GM18861 (cell line): Measurements from ENCODE around the gene CD300H.

ENCODE experiments used
- ATAC-seq: cut with Tn5 transposase; IDR thresholded peaks from one replicate; pipeline ENCODE4 v1.9.1; 2021; ENCODE audit not compliant: unreplicated experiment

The CD300H gene

DNA sequence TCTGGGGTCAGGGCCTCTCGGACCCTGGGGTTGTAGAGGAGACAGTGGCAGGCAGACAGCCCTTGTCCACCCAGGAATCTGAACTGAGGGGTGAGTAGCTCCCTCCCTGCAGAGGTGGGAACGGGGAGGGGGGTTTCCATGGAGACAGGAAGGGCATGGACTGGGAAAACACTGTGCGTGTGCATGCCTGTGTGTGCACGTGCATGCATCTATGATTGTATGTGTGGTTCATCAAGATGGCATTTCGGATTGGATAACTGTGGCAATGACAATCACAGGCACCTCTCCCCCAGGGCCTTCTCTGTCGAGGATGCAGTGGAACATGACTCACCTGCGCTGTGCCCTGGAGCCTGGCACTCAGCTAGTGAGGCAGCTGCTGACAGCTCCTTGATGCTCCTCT is 15.3 kb downstream of the CD300H start:
- no peak for ATAC-seq

DNA sequence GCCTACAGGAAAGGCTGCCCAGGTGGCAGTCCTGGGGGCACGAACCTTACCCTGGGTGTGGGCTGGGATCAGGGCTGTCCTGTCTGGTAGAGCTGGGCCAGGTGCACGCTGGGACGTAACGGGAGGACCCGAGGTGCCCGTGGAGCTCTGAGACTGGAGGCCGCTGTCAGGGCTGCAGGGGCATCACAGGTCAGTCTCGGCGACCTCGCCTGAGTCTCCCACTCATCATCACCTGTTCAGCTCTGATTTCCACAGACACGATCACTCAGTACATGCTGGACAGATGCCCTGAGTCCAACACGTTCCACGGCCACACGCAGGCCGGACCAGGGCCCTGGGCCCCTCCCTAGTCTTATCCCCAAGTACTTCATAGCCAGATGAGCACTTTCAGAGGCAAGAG is 16.7 kb downstream of the CD300H start:
- no peak for ATAC-seq

DNA sequence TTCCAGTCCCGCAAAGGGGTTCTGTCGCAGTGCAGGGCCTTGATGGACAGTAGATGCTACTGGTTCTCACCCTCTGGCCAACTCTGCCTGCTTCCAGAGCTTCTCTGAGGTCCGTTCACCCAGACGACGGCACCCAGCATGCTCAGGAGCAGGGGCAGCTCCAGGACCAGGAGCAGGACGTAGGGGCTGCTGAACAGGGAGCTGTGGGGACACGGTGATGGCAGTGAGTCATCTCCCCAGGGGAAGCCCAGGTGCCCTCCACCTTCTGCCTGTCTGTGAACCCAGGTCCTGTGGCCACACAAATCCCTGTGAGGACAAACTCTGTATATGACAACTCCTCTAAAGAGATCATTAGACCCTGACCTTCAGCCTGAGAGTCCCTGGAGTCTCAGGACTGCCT is 18.0 kb downstream of the CD300H start:
- no peak for ATAC-seq

DNA sequence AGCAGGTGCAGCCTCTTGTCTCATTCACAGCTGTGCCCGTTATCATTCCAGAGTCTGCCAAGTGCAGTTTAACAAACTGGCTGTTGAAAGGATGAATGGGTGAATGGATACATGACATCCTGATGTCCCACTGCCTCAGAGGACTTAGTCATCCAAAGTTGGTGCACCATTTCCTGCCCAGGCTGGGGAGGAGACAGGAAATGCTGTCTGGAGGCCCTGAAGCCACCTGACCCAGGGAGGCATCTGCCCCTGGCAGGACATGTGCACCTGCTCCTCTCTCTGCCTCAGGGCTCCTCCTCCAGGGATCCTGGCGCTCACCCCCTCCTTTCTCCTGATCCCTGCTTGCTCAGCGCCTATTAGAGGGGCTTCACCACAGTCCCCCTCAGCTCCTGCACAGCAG is 19.6 kb downstream of the CD300H start:
- no peak for ATAC-seq

DNA sequence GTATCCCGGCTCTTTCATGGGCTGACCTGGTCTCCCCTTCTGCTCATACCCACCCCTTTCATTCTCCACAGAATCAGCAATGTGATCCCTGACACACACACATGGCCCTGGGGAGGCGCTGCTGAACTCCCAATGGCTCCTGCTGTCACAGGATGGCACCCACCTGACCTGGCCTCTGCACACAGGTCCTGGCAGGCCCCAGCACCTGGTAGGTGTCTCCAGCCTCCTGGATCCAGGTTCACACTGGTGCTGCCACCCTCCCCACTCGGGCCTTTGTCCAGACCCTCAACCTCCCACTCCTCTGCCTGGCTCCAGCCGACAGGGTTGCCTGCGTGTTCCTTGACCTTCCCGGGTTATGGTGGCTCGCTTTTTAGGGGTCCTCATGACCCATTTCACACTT is 20.0 kb downstream of the CD300H start:
- ATAC-seq = no peak

DNA sequence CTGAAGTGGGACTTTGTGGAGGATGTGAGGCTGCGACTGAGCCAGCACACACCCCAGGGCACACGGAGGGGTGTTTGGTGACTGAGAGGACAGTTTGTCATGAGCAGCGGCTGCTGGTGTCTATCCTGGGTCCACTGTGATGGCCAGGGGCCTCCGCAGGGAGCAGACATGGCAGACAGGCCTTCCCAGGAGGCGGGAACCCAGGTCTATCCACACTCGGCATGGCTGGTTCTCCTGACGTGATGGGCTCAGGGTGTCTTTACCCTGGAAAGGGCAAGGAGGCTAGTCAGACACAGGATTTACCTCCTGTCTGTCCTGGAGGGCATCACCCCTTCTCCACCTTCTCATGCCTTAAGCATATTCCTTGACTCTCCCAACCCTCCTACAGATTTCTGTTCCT is 20.7 kb downstream of the CD300H start:
- ATAC-seq = no peak

DNA sequence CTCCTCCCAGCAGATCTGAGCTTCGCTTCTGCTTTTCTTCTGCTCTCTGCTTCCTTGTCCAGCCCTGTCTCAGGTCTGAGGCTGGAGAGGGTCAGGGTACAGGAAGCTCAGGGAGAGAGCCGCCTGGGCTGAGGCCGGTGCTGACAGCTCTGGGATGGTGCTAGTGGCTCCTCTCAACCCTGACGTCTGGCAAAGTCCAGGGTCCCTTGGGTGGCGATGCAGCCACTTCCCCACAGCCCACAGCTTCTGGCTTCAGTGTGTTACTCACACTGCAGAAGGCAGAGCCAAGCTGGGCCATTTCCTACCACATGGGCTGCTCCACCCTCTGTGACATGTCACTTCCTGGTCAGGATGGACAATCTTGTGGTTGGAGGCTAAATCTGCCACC is 21.5 kb downstream of the CD300H start, which contains the start of gene CD300C:
Gene CD300C, minus strand, starts transcription at position 273 of the 388 bp plus-strand sequence. CDS start 333 bp downstream, outside the sequence.
- ATAC-seq = no peak

DNA sequence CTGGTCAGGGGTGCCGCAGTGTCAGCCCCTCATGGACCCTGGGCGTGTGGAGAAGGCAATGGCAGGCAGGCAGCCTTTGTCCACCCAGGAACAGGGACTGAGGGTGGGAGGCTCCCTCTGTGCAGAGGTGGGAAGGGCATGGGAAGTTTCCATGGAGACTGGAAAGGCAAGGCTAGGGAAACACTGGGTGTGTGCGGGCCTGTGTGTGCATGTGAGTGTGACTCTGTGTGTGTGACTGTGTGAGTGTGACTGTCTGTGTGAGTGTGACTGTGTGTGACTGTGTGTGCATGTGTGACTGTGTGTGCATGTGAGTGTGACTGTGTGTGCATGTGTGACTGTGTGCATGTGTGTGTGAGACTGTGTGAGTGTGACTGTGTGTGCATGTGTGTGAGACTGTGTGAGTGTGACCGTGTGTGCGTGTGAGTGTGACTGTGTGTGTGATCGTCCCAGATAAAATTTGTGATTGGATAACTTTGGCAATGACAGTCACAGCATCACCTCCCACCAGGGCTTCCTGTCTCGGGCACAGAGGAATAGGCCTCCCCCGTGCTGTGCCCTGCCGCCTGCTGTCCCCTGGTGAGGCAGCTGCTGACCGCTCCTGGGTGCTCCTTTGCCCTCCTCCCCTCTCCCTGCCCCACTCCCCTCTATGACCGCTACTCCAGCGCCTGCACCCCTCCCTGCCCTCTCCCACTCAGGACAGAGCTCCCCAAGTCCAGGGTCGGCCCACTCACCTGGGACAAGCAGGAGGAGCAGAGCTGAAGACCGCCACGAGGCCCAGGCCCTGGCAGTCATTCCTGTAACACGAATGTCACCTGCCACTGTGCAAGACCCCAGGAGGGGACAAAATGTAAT is 22.1 kb downstream of the CD300H start:
- ATAC-seq = no peak

DNA sequence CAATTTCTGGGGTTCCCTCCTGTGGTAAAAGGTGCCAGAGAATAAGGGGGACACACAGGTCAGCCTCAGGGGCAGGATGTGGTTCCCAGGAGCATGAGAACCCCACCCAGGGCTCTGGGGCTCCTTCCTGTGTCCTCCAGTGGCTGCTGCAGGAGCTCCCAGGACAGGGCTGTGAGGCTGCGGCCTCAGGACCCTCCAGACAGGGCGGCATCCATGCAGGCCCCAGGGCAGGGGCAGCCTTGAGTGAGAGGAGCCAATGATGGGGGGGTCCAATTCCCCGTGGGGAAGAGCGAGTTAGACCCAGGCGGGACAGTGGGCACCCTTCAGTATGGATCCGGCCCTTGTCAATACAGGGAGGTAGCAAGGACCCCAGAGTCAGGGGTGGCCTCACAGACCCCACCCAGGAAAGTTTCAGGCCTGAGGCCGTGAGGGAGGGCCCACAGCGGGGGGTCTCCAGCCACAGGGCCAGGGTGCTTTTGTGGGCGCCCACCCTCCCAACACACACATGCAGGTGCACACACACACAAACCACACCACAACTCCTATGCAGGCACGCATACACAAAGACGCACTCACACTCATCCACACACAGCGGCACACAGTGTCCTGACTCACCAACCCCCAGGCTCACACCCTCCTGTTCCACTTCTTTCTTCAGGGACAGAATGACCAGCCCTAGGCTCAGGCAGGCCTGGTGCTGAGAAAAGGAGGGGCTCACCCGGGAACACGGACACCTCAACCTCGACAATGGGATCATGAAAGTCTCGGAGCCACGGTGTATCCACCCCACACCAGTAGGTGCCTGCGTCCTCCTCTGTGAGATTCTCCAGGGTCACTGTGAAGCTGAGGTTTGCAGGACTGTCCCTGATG is 23.2 kb downstream of the CD300H start:
- ATAC-seq = no peak

DNA sequence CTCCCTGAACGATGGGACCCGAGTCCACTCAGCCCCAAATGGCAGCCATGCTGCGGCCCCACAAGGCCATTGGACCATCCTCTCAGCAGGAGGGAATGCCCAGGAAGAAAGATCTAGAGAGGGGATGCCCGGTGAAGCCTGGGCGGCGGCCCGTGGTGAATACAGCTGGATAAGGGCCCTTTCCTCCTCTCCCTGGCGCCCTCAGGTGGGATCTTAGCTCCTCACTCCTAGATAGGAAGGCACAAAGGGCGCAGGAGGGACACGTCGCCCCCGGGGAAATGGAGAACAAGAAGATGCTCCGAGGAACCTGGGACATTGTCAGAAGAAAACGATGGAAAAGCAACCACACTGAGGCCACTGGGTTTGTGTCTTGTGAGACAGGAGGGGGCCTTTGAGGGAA is 23.9 kb downstream of the CD300H start:
- no peak for ATAC-seq

DNA sequence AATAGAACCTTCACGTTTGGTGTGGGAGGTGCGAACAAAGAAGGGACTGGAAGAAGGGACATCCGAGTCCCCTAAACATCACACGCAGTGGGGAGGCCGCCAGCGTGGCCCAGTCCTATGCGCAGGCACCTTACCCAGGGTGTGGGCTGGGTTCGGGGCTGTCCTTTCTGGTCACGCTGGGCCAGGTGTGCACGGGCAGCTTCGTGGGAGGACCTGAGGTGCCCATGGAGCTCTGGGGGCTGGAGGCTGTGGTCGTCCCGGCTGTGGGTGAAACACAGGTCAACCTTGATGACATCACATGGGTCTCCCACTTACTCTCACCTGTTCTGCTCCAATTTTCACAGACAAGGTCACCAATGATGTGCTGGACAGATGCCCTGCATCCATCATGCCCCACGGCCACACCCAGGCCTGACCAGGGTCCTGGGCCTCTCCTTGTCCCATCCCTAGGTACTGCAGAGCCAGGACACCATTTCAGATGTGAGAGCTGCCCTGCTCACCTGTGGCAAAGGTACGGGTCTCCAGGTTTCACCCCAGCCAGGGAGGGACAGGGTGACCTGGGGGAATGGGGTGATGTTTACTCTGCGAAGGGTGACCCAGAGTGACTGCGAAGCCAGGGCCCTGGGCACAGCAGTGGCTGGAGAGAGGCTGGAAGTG is 24.5 kb downstream of the CD300H start:
- no peak for ATAC-seq

DNA sequence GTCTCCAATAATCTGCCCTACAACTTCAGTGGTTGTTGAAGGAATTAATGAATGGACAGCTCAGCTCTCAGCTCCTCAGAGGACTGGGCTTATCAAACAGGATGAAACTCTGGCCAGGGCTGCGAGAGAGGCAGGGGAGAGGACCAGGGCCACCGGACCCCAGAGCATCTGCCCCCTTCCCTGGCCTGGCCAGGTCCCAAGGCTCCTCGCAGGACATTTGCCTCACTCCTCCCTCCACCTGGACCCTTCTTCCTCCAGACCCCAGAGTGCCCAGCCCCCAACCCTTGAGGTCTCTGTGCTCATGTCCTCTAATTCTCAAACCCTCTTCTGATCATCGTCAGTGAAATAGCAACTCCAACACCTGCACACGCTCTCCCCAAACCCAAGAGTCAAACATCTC is 25.1 kb downstream of the CD300H start:
- ATAC-seq = no peak

DNA sequence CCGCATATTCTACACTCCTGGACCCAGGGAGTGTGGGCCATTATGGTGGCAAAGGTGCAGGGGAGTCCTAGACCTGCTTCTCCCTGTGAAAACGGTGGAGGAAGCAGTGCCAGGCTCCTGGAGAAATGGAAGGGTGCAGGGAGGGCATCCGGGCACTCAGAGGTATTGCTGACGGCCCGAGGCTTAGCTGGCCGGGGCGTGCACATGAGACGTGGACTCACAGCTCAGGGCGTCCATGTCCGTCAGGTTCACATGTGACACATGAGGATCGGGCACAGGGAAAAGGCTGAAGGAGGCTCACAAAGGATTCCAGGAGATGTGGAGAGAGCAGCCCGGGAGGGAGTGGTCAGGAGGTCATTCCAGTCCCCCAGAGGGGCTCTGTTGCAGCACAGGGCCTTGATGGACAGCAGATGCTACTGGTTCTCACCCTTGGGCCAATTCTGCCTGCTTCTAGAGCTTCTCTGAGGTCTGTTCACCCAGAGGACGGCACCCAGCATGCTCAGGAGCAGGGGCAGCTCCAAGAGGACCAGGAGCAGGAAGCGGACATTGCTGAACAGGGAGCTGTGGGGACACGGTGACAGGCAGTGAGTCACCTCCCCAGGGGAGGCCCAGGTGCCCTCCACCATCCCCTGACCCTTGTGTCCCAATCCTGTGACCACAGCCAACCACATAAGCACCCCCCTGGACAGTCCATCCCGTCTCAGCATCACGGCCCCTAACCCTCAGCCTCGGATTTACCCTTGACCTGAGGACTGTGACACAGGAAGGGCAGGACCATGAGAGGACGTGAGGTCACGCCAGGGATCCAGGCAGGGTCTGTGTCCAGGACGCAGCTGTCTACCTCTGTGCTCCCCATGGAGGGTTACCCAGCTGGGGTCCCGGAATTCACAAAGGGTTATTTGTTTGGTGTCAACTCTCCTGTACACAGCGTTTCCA is 25.9 kb downstream of the CD300H start:
- no peak for ATAC-seq

DNA sequence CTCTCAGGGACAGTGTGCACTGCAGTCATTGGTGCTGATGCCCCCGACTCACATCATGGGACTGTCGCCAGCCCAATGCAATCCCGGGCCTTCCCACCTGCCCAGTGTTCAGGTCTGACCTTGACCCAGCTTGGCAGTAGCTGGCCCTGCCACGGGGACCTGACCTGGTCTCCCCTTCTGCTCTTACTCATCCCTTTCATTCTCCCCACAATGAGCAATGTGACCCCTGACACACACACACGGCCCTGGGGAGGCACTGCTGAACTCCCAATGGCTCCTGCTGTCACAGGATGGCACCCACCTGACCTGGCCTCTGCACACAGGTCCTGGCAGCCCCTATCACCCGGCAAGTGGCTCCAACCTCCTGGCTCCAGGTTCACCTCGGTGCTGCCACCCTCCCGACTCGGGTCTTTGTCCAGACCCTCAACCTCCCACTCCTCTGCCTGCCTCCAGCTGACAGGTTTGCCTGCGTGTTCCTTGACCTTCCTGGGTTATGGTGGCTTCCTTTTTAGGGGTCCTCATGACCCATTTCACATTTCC is 28.0 kb downstream of the CD300H start:
- no peak for ATAC-seq

DNA sequence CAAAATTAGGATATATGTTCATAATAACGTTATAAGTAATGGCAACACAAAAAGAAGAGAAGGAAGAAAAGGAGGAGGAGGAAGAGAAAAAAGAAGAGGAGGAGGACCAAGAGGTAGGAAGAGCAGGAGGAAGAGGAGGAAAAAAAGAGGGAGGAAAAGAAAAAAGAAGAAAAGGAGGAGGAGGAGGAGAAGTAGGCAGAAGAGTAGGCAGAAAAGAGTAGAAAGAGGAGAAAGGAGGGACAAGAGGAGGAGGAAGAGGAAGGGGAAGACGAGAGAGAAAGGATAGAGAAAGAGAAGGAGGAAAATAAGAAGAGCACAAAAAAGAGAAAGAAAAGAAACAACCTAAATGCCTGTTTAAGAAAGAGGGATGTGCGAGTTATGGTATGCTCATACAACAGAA is 30.4 kb downstream of the CD300H start:
- no peak for ATAC-seq

DNA sequence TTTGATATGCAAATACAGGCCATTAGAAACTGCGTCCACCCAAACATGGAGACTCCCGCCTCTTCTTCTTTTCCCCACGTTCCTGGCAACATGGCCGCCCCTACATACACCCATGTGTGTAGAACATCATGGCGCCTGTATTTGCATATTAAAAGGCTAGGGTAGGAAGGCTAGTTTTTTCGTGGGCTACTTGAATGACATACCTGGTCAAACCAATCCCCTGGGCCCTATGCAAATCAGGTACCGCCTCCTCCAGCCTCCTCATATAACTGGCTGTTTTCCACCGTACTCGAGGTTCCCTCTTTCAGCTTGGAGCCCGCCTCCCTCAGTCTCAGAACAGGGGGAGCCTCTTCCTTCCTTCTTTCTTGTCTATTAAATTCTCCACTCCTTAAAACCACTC is 35.2 kb downstream of the CD300H start:
- no peak for ATAC-seq

DNA sequence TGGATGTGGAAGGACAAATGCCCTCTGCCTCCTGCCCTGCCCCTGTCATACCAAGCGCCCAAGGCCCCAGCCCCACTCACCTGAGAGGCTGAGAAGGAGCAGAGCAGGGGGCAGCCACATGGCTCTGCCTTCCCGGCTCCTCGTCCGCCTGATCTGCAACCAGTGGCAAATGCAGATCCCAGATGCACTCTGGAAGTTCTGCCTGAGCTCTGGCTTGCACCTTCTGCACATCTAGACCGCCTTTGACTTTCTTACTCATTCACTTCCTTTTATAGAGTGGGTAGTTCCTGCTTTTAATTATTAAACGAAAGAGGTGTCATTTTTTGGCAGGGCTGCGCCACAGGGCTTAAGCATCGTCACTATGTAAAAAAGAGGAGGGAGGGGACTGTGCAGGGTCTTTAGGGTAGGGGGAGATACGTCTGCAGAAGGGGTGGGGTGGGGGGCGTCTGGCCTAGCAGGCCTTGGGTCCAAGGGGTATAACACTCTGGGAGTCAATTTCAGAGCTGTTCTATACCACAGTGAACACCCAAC is 36.0 kb downstream of the CD300H start, which contains the start of gene CD300LB:
Gene CD300LB, minus strand, starts transcription at position 245 of the 531 bp plus-strand sequence. Its CDS starts 125 bp downstream, at position 120.
- ATAC-seq = no peak

DNA sequence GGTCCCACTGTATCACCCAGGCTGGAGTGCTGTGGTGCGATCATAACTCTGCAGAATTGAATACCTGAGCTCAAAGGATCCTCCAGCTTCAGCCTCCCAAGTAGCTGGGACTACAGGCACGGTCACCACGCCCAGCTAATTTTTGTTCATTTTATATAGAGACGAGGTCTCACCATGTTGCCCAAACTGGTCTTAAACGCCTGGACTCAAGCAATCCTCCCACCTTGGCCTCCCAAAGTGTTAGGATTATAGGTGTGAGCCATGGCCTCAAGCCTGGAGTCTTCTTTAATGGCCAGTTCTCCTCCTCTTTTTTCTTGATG is 36.5 kb downstream of the CD300H start:
- no peak for ATAC-seq

DNA sequence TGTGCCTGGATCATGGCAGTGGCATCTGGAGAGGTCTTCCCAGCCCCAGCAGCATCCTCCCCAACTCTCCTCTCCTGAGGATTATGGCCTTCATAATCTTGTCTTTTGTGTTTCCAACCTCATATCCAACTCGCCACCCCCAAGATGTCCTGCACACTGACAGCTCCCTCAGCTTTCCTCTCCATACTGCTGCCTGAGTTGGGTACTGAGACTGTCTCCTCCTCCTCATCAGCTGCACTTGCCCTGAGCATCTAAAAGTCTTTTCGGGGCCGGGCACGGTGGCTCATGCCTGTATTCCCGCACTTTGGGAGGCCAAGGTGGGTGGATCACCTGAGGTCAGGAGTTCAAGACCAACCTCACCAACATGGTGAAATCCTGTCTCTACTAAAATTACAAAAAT is 38.1 kb downstream of the CD300H start:
- no peak for ATAC-seq
